D341Med (cell line): Measurements from ENCODE around the gene SNX3.

ENCODE experiments used
- DNase-seq: peaks from one replicate; pipeline ENCODE4 v3.0.0; 2012; ENCODE audit warnings: low spot score

The SNX3 gene

DNA sequence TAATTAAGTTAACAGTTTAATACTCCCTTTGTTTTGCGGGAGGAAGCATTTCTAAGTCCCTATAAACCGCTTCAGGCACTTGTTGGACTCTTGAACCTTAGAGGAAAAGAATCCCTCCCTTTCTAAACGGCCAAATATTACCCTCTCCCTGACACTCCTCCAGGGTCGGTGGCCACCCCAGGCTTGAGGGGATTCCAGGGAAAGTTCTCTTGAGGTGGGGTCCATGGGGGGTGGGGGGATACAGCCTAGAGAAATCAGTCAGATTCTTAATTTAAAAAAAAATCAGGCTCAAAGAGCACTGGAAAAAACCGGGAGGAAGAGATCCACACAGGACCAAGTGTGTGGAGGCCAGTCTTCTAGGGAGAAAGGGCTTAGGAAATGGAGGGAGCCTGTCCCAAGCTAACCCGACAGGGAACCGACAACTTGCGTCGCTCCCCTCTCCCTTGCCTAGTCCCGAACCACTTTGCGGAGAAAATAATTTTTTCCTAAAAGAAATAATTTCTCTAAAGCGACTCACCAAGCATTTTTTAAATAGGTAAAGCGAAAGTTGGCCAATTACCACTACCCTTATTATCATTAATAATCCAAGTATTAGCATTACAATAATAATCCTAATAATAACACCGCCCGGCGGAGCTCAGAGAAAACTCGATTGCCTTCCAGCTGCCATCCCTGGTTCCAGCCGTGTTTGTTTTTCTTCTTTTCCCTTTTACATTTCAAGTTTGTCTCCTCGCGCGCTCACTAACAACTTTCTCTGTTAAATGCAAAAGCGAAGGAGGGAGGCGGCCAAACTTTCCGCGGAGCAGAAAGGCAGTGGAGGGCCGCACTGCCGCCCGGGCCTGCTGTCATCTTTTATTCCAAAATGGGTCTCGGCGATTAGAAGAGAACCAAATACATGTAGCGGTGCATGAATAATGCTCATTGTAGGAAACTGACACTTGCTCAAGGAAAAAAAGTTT lies 90.2 kb downstream of the SNX3 start:
- DNase-seq: no peak

GRCh38 chr6:108169464-108170331 lies 91.1 kb downstream of the SNX3 start:
- DNase-seq: no peak

DNA sequence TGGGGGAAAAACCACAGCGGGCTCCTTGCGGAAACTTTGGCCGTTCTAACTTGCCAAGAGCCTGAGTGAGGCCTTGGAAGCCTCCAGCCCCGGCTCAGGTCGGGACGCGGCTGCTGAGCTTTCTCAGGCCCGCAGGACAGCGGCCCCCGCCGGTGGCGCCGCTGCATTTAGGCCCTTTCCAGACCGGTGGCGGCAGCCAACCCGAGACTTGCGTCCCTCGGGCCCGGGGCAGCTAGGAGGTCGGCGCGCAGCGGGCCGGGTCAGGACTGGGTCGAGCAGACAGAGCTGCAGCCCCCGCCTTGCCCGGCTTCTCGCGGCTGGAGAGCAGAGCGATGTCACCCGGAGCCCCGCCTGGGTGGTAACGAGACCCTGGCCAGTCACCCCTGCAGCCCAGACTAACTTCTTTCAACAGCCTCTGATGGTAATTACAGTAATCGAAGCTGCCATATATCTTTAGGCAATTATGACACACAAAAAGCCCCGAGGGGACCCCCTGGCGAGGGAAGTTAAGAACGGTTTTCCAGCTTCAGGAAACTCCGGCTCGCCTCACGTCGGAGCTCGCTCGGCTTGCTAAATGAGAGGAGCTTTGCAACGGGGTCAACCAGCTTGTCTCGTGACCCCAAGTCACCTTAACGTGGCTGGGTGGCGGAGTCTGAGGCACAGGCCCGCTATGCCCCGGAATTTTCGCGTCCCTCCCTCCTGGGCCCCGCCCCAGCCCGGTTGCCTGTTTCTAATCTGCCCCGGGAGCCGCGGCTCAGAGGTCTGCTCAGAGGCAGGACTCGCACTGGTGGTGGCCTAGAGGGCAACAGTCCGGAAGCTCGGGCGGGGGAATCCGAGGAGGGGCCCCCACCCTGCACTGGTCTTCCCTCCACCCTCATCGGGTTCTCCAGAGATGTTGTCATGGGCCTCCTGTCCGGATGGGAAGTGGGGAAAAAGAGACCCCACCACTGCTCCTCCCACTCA lies 92.1 kb downstream of the SNX3 start:
- DNase-seq: no peak

- no peak for DNase-seq
Observed at GRCh38 chr6:108168090-108168463, 92.8 kb downstream of the SNX3 start.

- no peak for DNase-seq
Observed at GRCh38 chr6:108167449-108168089, 93.3 kb downstream of the SNX3 start.

DNA sequence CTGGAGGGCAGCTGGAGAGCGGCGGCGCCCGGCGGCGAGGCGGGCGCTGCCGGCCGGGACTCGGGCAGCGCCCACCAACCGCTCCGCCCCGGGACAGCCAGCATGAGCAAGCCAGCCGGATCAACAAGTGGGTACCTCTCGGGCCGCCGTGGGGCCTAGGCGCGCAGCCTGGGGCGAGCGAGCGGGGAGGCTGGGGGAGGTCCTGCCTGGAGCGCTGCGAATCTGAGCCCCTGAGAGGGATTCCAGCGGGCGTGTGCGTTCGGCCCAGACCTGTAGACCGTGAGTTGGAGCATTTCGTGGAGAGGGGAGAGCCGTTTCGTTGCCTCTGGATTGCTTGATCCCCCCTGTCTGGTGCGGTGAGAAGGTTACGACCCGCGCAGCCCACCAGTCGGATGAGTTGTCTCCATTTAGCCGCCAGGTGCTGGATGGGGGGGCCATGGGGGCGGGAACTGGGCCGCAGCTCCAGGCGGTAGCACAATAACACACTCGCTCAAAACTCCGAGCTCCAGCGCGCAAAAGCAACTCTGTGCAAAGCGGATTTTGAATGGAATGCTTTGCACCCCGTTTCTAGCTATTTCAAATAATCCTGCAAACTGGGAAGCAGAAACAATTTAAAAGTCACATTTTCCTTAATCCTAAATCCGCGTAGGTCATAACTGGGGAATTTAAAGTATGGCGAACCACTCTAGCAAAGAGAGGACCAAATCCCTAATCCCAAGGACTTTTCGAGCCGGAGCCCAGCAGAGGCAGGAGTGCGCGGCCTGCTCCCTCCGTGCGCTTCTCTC lies 94.0 kb downstream of the SNX3 start:
- peak; percentile 51 for DNase-seq

DNA sequence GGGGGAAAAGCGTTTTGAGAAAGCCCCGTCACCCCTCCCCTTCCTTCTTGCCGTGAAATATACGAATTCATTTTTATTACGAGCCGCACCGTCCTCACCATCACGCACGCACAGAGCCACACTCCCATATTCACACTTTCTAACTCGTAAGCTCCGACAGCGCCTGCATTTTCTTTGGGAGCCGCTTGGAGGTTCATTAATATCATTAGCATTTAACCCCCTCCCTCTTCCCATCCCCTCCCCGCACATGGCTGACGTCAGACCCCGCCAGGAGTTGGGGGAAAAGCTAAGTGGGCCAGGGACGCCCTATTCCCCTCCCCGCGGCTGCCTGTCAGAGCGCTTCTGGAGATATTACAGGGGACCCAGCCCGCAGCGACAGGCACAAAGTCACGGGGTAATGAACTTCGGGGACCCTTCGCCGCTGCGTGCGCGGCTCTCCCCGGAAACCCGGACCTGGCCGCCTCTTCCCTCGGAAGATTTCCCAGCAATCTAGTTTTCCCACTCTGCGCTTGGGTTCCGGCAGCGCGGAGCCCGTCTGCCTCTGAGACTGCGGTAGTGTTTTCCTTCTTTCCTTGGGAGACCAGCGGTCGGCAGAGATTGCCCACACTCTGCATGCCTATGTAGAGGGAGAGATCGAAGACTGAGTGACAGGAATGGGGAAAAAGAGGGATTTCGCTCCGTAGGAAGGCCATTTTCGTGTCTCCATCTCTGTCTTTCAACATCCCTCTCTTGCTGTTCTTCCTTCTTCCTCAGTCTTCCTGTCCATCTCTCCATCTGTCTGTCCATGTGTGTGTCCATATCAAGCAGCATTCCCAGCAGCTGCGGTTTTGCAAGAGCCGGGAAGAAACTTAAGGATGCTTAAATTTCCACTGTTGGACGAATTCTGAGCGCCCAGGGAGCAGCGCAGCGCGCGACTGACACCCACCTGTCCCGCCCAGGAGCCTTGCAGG lies 94.9 kb downstream of the SNX3 start, which contains the start of gene NR2E1:
NR2E1 (plus strand) TSS at position 309 of the 950 bp plus-strand sequence. CDS start 744 bp downstream, outside the sequence.
- DNase-seq: peak; percentile 74

GRCh38 chr6:108164815-108165706 lies 95.8 kb downstream of the SNX3 start:
- DNase-seq: peak; percentile 75

DNA sequence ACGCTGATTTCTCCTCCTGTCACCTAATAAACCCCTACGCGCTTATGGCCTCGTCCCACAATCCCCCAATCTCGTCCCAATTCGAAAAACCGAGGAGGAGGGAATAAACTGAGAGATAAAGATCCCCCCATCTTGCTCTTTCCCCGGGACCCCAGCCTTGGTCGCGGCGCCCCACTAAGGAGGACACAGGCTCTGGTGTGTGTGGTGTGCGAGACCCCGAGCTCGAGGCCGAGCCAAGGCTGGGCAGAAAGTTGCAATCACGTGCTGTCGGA lies 96.4 kb downstream of the SNX3 start:
- no peak for DNase-seq

DNA sequence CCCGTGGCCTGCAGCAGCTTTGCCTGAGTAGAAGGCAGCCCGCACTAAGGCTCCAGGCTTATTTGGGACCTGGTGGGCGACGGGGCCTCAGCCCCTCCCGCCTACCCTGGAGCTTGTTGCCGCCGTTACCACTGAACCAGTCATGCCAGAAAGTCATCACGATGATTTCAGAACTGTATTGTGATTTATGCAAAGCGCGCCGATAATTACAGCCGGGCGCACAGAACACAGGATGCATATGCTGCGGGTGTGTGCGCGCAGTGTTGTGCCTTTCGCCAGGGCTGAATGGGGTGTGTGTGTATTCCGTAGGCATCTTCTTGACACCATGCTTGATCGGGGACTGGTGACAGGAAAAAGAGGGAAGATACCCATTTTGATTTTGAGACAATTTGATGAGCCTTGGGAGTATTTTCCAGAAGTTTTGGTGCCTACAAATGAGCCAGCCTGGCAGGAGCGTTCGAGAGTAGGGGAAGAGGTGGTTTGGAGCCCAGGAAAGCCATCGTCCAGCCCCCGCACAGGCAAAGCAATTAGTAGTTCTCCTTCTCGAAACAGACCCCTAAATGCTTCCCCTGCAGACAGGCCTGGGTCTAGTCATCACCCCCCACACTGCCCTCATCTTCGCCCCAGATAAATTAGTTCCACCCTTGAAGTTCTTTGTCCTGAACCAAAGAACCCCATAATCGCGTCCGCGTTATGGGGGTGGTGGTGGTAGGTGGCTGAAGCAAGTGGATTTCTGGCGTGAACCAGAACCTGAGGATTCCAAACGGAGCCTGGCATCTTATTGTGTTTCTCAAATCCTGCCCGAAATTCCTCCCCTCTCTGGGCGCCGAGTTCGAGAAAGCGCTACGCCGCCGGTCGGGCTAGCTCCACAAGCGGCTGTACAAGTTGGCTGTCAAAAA lies 96.9 kb downstream of the SNX3 start:
- DNase-seq: no peak

- no peak for DNase-seq
Observed at GRCh38 chr6:108163267-108163643, 97.6 kb downstream of the SNX3 start.

DNA sequence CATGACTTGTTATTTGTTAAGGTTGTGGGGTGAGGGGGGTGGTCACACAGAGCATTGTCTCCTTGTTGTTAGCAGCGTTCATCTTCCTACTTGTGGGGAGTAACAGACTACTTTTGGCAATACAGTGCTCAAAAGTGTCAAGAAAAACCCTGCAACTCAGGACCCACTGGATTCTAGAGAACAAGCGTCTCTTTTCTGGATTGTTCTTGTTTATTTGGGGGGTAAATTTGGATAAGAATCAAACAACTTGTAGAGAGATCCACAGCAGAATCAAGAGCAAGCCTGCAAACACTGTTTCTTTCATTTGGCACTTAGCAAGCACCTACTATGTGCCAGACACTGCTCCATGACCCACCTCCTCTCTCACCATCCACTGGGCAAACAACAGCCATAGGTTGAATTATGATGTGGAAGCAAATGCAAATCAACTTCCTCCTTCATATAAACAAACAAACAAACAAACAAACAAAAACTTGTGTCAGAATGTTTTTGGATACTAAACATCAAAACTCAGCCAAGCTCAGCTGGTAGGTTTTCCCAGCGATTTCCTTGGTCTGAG lies 99.0 kb downstream of the SNX3 start:
- DNase-seq: no peak
